Mesodermal cell (in vitro differentiated cells): Measurements from ENCODE around the gene TBX2. TPM values are rescaled to one million over a fixed set of nuclear protein-coding genes. Genes with fewer than 3 reads are reported as not detected.
"Not testable (repeated sequence)": the region's sequence is repeated elsewhere in the genome, so short reads cannot be mapped to it uniquely, and the experiment has no call there.

Experiments used
- H3K27ac ChIP-seq: 2 replicates; pipeline ENCODE4 v1.7.0; 2013; ENCODE audit warnings: mild to moderate bottlenecking, low read depth, low read length, moderate library complexity; ENCODE audit not compliant: severe bottlenecking
- H3K36me3 ChIP-seq: 2 replicates; pipeline ENCODE4 v1.7.1; 2013; ENCODE audit warnings: mild to moderate bottlenecking, low read length, moderate library complexity; ENCODE audit not compliant: control insufficient read depth, insufficient read depth
- H3K4me1 ChIP-seq: one replicate; pipeline ENCODE4 v1.7.1; 2013; ENCODE audit warnings: mild to moderate bottlenecking, low read length; ENCODE audit not compliant: insufficient read depth, control insufficient read depth, poor library complexity, severe bottlenecking
- H3K4me3 ChIP-seq: 2 replicates; pipeline ENCODE4 v1.7.0; 2013; ENCODE audit warnings: low read length, control low read depth, mild to moderate bottlenecking; ENCODE audit not compliant: insufficient read depth, poor library complexity, severe bottlenecking; ENCODE audit errors: extremely low read depth
- H3K9me3 ChIP-seq: 2 replicates; pipeline ENCODE4 v1.7.1; 2013; ENCODE audit warnings: mild to moderate bottlenecking, low read length, moderate library complexity; ENCODE audit not compliant: control insufficient read depth
- WGBS, 2 experiments: methylation state at CpG; one replicate each; pipeline ENCODE4 v1.1.5; 2013; ENCODE audit warnings: missing lambda C conversion rate in 2 of 2; ENCODE audit not compliant: insufficient coverage in 2 of 2; 5-methylcytosine and 5-hydroxymethylcytosine counted together
- polyA plus RNA-seq, 2 experiments: library from polyadenylated mRNA; stranded (reverse); fragments of 50-300 nt; gene quantifications; one replicate each; pipeline ENCODE4 v1.2.3, GENCODE V29; 2013

TBX2 gene
- 15.1 TPM for polyA plus RNA-seq (2013, experiment 1 of 2)
- polyA plus RNA-seq (2013, experiment 2 of 2) = 11.4 TPM

DNA sequence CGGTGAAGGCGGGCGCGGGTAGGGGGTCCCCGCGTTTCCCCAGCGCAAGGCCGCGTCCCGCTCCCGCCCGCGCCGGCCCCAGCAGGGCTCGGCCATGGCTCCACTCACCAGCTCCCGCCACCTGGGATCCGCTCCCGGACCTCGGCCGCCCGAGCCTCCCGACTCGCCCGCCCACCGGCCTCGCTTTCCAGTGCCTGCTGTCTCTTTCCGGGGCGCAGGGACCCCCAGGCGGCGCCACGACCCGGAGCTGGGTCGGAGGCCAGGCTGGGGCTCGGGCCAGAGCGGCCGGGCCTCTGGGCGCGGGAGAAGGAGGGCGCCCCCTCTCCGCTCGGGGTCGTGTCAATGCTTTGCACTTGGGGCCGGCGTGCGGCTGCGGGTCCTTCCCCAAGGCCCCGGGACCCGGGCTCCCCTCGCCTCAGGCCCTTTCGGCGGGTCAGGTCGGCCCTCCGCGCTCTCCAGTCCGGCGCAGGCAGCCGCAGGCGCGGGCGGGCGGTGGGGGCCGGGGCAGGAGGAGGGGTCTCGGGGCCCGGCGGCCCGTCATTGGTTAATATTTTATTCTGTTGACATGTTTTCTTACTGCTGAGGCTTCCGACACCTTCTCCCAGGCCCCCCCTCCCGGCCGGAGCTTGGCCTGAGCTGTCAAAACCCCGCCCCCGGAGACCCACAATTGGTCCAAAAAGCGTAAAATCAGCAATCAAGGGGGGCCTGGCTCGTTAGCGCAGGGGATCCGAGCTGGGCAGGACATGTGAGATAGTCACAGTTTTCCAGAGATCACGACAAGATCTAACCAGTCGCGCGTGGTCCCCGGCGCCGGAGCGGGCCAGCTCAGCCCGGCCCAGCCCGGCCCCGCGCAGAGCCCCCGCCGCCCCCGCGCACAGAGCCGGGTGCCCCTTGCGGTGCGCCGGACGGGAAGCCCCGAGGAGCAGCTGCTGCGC lies at the start of gene TBX2:
Gene TBX2 (plus strand): TSS at position 713 of the 935 bp plus-strand sequence. CDS start 334 bp downstream, outside the sequence.
- H3K36me3 ChIP-seq = no peaks in the 10 kb centered on the region
- H3K27ac ChIP-seq = no peak within 1 kb of the TSS
- H3K4me1 ChIP-seq = peaks cover 20% of the 10 kb centered on the region
- 0% methylated on average over 60 to 71 of the region's 98 CpGs for WGBS, 2 experiments
- no peaks in the 10 kb centered on the region for H3K9me3 ChIP-seq
- H3K4me3 ChIP-seq = peak within 1 kb of the TSS; percentile 50

DNA sequence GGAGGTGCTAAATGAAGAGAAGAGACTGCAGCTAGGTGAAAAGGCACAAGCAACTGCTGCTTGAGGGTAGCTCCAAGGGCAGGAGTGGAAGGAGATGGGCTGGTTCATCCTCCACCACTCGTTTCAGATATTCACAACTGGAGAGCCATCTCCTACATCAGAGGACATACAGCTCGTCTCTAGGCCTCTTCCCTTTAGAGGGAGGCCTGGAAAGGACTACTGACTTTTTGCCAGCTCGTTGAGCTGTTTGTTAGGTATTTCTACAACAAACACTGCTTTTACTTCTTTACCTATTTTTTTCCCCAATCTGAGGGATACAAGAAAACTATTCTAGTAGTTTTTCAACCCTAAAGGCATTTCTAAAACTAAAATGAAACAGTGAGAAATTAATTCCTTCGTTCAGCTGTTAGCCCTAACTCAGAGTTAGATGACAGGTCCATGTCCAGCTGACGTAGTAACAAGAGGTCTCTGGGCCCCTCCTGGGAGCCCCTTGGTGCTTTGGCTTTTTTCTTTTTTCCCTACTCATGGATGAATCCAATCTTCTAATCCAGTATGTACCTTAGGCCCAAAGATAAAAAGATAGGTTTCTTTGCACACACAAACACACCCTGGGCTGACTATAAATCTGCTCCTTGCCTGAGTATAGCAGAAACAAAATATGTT lies 47.8 kb upstream of the TBX2 start:
- Histone ChIP-seq H3K36me3 (no peaks in the 10 kb centered on the region), H3K9me3 (no peaks in the 10 kb centered on the region), H3K4me1 (no peaks in the 10 kb centered on the region), H3K27ac (no peak overlapping the region), H3K4me3 (no peak overlapping the region)
- 94 to 96% methylated on average over 4 to 5 of the region's 5 CpGs for WGBS, 2 experiments

DNA sequence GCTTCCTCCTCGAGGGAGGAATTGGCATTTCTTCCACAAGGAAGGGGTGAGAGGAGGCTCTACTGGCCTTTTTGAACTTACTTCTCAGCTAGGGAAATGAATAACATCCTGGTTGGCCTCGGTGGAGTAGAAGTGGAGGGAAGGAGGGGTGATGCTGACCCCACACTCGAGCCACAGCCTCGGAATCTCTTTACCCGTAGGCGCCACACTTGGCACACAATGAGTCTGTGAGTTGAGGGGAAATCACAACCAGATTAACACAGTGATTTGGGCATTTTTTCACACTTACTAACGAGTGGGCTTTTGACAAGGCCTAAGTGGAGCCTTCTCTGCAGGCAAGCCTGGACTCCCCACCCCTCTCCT lies 47.3 kb upstream of the TBX2 start:
- WGBS, 2 experiments = 76 to 80% methylated on average over 6 to 7 of the region's 7 CpGs
- no peak overlapping the region for H3K27ac ChIP-seq
- H3K4me1 ChIP-seq = no peaks in the 10 kb centered on the region
- no peaks in the 10 kb centered on the region for H3K9me3 ChIP-seq
- no peaks in the 10 kb centered on the region for H3K36me3 ChIP-seq
- H3K4me3 ChIP-seq = no peak overlapping the region

DNA sequence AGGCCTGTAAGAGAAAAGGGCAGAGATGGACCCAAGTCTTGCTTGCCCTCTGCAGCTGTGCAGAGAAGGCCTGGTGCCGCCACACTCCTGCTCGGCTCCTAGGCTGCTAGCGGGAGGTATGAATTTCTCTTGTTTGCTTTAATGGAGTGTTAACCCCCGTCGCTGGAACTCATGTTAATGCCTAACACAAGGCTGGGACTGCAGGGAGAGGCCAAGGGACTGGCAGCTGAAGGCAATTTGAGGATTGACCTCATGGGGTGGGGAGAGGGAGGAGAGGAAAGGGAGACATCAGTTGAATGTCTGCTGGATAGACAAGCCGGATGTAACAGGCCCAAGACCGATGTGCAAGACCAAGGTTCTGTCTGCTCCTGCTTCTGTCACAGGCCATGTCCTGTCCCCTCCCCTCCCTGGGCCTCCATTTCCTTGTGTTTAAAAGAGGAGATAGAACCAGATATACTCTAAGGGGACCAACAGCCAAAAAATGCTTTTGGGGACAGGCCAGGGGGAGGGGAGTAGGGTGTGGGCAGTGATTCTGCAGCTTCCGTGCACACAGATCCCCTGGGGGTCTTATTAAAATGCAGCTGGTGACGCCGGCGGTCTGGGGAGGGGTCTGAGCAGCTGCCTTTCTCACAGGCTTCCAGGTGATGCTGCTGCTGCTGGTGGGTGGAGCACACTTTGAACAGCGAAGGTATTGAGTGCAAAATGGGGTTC lies 46.7 kb upstream of the TBX2 start:
- Histone ChIP-seq H3K36me3 (no peaks in the 10 kb centered on the region), H3K27ac (no peak overlapping the region), H3K4me3 (no peak overlapping the region), H3K9me3 (no peaks in the 10 kb centered on the region), H3K4me1 (no peaks in the 10 kb centered on the region)
- 43 to 56% methylated on average over 7 to 11 of the region's 12 CpGs for WGBS, 2 experiments

DNA sequence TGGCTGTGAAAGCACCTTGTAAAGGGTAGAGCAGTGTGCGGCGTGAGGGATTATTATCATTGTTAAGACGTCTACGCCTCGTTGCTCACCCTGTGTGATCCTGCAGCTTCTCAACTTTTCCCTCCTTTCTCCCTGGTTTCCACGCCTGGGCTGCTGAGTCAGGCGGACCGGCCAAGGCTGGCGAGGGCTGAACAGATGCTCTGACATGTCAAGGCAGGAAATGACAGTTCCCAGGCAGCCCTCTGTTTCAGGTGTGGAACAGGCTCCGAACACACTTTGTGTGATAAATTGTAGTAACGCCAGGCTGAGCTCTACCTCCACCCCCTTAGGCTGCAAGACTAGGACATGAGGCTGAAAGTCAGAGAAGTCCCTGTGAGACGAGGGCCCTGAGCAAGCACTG lies 46.0 kb upstream of the TBX2 start:
- H3K27ac ChIP-seq = no peak overlapping the region
- no peaks in the 10 kb centered on the region for H3K4me1 ChIP-seq
- H3K4me3 ChIP-seq = no peak overlapping the region
- WGBS, 2 experiments = 91 to 96% methylated on average over 10 to 12 of the region's 12 CpGs
- no peaks in the 10 kb centered on the region for H3K36me3 ChIP-seq
- no peaks in the 10 kb centered on the region for H3K9me3 ChIP-seq

DNA sequence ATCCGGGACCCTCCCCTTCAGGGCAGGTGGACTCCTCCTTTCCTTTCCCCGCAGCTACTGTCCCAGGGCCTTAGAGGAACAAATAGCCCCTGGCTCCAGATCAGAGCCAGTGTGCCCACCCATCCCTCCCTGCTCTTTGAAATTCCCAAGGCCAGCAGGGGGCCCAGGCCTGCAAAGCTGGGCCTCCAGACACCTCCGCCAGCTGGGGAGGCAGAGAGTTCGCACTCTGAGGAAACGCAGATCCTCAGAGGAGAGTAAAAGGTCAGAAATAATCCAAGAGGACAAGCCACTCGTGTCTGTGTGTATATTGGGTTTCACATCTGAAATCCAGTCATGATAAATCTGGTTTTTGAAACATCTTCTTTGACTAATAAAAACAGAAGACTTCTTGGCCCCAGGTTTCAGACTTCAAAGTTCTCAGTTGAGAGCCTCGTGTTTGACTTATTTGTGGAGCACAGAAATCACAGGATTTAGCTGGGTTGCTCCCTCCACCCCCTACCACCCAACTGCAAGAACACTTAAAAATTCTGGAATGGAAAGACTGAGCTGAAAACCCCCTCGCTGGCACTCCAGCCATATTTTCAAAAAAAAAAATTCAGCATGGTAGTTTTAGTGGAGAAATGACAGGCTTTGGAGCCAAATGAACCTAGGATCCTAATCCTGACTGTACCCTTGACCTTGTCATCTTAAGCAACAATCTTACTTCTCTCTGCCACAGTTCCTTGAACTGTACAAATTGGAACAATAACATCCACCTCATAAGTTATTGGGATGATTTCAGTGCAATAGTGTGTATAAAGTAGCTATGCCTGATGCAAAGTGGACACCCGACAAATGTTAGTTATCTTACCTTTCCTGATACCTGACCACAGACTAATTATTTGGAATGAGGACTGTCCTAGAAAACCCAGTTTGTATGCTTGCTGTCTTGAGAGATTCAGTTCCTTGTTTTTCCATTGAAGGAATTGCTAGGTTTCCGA lies 44.5 kb upstream of the TBX2 start:
- H3K4me3 ChIP-seq = no peak overlapping the region
- 65 to 78% methylated on average over 6 to 8 of the region's 10 CpGs for WGBS, 2 experiments
- no peaks in the 10 kb centered on the region for H3K9me3 ChIP-seq
- H3K36me3 ChIP-seq = no peaks in the 10 kb centered on the region
- no peak overlapping the region for H3K27ac ChIP-seq
- H3K4me1 ChIP-seq = no peaks in the 10 kb centered on the region

DNA sequence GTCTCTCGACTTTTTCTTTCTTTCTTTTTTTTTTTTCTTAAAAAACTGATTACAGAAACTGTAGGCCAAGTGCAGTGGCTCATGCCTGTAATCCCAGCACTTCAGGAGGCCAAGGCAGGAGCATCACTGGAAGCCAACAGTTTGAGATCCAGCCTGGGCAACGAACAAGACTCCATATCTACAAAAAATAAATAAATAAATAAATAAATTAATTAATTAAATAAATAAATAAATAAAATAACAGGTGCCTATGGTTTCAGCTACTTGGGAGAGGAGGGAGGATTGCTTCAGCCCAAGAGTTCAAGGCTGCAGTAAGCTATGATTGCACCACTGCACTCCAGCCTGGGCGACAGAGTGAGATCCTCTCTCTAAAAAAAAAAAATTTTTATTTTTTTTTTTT lies 42.6 kb upstream of the TBX2 start:
- not testable (repeated sequence) for H3K9me3 ChIP-seq, H3K4me1 ChIP-seq, H3K4me3 ChIP-seq, H3K27ac ChIP-seq, H3K36me3 ChIP-seq
- WGBS, 2 experiments = 50 to 80% methylated on average over 1 of the region's 3 CpGs

DNA sequence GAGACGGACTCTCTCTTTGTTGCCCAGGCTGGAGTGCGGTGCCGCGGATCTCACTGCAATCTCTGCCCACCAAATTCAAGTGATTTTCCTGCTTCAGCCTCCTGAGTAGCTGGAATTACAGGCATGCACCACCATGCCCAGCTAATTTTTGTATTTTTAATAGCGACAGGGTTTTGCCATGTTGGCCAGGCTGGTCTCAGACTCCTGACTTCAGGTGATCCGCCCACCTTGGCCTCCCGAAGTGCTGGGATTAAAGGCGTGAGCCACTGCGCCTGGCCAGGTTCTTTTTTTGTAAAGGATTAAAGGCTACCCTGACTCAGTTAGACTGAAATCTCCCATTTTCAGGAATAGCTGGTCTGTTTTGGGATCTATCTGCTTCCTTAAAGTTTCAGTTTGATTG lies 40.1 kb upstream of the TBX2 start:
- H3K27ac ChIP-seq, H3K36me3 ChIP-seq, H3K4me1 ChIP-seq, H3K9me3 ChIP-seq, H3K4me3 ChIP-seq: not testable (repeated sequence)
- 81 to 83% methylated on average over 8 to 9 of the region's 9 CpGs for WGBS, 2 experiments

DNA sequence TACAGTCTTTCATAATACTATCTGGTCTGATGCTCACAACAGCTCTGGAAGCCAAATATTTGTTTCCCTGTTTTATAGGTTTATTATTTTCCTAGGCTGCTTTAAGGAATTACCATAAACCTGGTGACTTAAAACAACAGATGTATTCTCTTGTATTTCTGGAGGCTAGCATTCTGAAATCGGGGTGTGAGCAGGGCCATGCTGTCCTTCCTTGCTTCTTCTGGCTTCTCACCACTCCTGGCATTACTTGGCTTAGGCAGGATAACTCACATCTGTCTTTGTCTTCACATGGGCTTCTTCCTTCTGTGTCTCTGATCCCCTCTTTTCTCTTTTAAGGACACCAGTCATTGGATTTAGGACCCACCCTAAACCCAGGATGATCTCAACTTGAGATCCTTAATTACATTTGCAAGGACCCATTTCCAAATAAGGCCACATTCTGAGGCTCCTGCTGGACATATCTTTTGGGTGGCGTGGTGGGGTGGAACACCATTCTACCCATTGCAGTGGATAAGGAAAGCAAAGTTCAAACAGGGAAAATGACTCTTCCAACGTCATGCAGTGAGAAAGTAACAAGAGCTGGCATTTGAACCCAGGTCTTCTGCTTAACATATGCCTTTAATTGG lies 39.2 kb upstream of the TBX2 start:
- Histone ChIP-seq H3K4me1 (no peaks in the 10 kb centered on the region), H3K9me3 (no peaks in the 10 kb centered on the region), H3K36me3 (no peaks in the 10 kb centered on the region), H3K27ac (no peak overlapping the region), H3K4me3 (no peak overlapping the region)
- WGBS, 2 experiments = 81 to 85% methylated on average over 2 to 3 of the region's 3 CpGs
